NT2/D1 (cell line): ENCODE results near the gene WDR59.

Source experiments
- SUZ12 ChIP-seq: IDR thresholded peaks from 2 replicates; pipeline ENCODE4 v1.6.1; 2011; ENCODE audit not compliant: insufficient read length, insufficient read depth; ENCODE audit errors: extremely low read depth
- YY1 ChIP-seq: IDR thresholded peaks from 2 replicates; pipeline ENCODE4 v1.6.1; 2011; ENCODE audit not compliant: insufficient read length, insufficient read depth
- ZNF274 ChIP-seq: IDR thresholded peaks from 2 replicates; pipeline ENCODE4 v1.6.1; 2011; ENCODE audit warnings: mild to moderate bottlenecking, low read depth, low read length

DNA sequence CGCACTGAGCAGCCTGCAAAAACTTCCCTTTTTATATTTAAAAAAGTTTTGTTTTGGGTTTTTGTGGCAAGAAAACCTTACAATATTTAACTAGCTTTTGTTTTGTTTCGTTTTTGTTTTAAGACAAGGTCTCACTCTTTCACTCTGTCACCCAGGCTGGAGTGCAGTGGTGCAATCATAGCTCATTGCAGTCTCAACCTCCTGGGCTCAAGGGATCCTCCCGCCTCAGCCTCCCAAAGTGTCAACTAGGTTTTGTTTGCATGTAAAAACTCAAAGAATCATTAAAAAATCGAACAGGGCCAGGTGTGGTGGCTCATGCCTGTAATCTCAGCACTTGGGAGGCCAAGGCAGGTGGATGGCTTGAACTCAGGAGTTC, 132.4 kb downstream of the WDR59 start:
- TF ChIP-seq YY1 (no peak), ZNF274 (no peak), SUZ12 (no peak)
